NCI-H2196 treated with DMSO at 0.1 percent for 48 hours (cell line): Measurements from ENCODE around the gene CRKL.
"Not testable (repeated sequence)": the region's sequence is repeated elsewhere in the genome, so short reads cannot be mapped to it uniquely, and the experiment has no call there.

Source experiments
- DNase-seq: peaks from one replicate; lab custom pipeline; 2025; ENCODE audit not compliant: unreplicated experiment; lab: John Stamatoyannopoulos, UW

Gene CRKL

GRCh38 chr22:20931126-20931654 is 14.0 kb downstream of the CRKL start:
- no peak for DNase-seq

GRCh38 chr22:20933910-20934309 is 16.7 kb downstream of the CRKL start:
- DNase-seq = no peak

GRCh38 chr22:20935049-20935448 is 17.8 kb downstream of the CRKL start:
- not testable (repeated sequence) for DNase-seq

DNA sequence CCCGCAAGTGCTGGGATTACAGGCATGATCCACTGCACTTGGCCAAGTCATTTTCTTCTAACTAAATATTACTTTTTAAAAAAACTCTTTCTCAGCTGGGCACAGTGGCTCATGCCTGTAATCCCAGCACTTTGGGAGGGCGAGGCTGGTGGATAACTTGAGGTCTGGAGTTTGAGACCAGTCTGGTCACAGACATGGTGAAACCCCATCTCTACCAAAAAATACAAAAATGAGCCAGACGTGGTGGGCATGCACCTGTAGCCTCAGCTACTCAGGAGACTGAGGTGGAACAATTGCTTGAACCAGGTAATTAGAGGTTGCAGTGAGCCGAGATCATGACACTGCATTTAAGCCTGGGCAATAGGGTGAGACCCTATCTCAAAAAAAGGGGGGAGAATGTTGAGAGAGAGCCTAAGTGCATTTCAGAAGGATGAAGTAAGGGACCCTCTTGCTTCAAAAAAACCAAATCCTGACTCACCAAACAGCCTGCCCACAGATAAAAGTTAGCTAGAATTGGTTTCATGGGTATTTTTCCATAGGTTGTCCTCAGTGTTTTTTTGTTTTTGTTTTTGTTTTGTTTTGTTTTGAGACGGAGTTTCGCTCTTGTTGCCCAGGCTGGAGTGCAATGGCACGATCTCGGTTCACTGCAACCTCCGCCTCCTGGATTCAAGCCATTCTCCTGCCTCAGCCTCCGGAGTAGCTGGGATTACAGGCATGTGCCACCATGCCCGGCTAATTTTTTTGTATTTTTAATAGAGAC is 18.8 kb downstream of the CRKL start:
- DNase-seq = not testable (repeated sequence)

GRCh38 chr22:20937031-20937793 is 20.0 kb downstream of the CRKL start:
- DNase-seq = no peak

- no peak for DNase-seq
Measured at GRCh38 chr22:20937794-20938671, 20.8 kb downstream of the CRKL start.

GRCh38 chr22:20939457-20940185 is 22.4 kb downstream of the CRKL start:
- DNase-seq = not testable (repeated sequence)

- DNase-seq = no peak
Measured at GRCh38 chr22:20940186-20940651, 23.0 kb downstream of the CRKL start.

GRCh38 chr22:20940904-20941385 is 23.7 kb downstream of the CRKL start:
- no peak for DNase-seq

DNA sequence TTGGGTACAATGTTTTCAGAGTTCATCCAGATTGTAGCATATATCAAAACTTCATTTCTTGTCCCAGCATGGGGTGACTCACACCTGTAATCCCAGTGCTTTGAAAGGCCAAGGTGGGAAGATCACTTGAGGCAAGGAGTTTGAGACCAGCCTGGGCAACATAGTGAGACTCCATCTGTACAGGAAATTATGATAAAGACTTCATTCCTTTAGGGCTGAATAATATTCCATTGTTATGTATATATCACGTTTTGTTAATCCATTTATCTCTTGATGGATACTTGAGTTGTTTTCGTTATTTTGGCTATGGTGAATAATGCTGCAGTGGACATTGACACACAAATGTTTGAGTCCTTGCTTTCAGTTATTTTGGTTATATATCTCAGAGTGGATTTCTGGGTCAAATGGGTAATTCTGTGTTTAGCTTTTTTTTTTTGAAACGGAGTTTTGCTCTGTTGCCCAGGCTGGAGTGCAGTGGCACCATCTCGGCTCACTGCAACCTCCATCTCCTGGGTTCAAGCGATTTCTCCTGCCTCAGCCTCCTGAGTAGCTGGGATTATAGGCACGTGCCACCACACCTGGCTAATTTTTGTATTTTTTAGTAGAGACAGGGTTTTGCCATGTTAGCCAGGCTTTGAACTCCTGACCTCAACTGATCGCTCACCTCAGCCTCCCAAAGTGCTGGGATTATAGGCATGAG is 25.1 kb downstream of the CRKL start:
- not testable (repeated sequence) for DNase-seq

- no peak for DNase-seq
Measured at GRCh38 chr22:20943104-20943933, 26.1 kb downstream of the CRKL start.

DNA sequence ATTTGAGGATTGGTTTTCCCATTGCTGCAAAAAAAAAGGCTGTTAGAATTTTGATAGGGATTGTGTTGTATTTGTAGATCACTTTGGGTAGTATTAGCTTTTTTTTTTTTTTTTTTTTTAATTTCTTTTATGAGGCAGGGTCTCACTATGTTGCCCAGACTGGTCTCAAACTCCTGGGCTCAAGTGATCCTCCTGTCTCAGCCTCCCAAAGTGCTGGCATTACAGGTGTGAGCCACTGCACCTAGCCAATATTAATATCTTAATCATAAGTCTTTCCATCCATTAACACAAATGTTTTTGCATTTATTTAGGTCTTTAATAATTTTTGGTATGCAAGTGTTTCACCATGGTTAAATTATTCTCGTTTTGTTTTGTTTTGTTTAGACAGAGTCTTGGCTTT is 26.8 kb downstream of the CRKL start:
- no peak for DNase-seq

DNA sequence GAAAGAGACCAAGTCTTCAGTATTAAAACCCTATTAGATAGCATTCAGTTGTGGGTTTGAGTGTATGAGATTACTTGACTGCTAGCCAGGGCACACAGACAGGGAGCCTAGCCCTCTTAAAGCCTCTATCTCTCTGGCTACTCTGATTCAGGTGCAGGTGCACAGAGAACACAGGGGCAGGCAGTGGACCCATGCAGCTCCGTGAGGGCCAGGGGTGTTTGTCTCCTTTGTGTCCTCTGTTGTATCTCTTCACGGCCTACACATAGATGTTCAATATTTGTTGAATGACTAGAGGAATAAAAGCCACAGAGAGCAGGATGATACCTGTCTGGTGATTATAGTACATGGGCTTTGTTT is 28.3 kb downstream of the CRKL start:
- DNase-seq = no peak

DNA sequence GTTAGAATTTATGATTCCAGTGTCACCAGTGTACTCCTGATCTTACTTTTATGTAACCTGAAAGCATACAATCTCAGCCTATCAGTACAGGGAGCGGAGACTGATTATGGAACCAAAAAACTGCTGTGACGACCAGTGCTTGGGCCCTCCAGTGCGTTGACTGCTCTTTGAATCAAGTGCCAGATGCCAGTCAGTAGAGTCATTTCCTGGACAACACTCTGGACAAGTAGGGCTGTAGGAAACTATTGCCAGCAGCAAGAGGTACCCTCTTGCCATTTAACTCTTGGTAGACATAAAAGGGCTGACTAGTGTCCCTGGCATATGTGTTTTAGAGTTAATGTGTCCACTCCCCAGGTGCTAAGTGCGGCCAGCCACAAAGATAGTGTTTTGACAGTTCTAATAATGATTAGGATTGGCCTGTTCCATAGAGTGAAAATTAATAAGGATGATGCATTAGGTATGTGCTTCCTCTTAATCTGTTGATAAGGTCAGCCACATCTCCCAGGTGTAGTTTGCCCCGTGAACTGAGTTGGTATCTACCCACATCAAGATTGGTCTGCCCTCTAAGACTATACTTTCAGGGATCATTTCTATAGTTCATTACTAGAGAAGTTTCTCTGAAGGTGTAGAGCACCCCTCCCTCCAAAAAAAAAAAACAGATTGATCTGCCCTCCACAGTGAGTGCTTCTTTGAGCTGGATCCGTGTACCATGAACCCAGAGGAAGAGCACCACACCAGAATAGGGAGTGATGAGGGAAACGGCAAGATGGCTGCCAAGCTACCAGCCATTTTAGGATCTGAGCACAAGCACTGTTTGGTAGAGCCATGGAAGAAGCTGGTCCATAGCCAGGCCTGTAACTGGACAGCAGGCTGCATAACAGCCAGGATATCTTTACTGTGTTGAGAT is 29.1 kb downstream of the CRKL start:
- no peak for DNase-seq

GRCh38 chr22:20946991-20947390 is 29.8 kb downstream of the CRKL start:
- DNase-seq = no peak

DNA sequence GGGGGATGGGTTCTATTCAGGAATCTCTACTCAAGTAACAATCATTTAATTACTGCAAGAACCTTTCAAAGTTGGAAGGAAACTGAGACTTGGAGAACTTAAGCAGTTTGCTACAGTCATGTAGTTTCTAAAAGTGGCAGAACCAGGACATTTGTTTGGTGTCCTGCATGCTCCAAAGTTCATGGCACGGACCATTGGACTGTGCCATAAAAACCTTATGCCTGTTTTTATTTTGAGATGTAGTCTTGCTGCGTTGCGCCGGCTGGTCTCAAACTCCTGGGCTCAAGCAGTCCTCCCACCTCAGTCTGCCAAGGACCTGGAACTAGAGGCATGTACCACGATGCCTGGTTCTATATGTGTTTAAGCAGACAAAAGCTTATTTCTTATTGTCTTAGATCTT is 31.2 kb downstream of the CRKL start:
- no peak for DNase-seq

DNA sequence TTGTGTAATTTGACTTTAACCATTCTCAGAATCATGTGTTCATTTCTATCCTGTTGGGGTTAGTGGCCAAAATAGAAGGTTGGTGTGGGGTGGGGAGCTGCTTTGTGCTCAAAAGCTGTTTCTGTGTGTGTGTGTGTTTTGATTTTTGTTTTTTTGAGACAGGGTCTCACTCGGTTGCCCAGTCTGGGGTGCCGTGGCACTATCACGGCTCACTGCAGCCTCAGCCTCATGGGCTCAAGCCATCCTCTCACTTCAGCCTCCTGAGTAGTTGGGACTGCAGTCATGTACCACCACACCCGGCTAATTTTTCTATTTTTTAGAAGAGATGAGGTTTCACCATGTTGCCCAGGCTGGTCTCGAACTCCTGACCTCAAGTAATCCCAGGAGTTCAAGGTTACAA is 31.8 kb downstream of the CRKL start:
- no peak for DNase-seq

- no peak for DNase-seq
Measured at GRCh38 chr22:20949698-20950183, 32.5 kb downstream of the CRKL start.
